SK-N-MC (cell line): ENCODE results near the gene SCAMP3.
"Not testable (repeated sequence)": the region's sequence is repeated elsewhere in the genome, so short reads cannot be mapped to it uniquely, and the experiment has no call there.

Experiments used
- DNase-seq: peaks from one replicate; pipeline ENCODE4 v3.0.0-alpha.2; 2011; ENCODE audit warnings: low read depth, low spot score
- H3K27ac ChIP-seq: fragments of 200-600 bp; sonication (generic); 2 replicates; pipeline ENCODE4 v1.5.1; 2016; ENCODE audit warnings: mixed run types
- H3K36me3 ChIP-seq: fragments of 200-600 bp; sonication (generic); 2 replicates; pipeline ENCODE4 v1.6.1; 2017; ENCODE audit warnings: antibody characterized with exemption, low read length, mixed read lengths; ENCODE audit not compliant: insufficient read depth
- H3K4me3 ChIP-seq: fragments of 200-600 bp; sonication (generic); 2 replicates; pipeline ENCODE4 v1.5.1; 2016
- H3K9ac ChIP-seq: fragments of 200-600 bp; sonication (generic); 2 replicates; pipeline ENCODE4 v1.8.0; 2017; ENCODE audit warnings: mixed run types, mixed read lengths; ENCODE audit not compliant: insufficient read length
- H3K9me3 ChIP-seq: fragments of 200-600 bp; sonication (generic); 2 replicates; pipeline ENCODE4 v1.6.1; 2017; ENCODE audit warnings: low read depth, mild to moderate bottlenecking, antibody characterized with exemption, low read length, moderate library complexity, mixed read lengths
- EZH2 ChIP-seq: fragments of 200-600 bp; sonication (generic); IDR thresholded peaks from one replicate; pipeline ENCODE4 v1.6.1; 2017; ENCODE audit warnings: antibody characterized with exemption
- FOXP2 ChIP-seq: optimal IDR thresholded peaks from 2 replicates; pipeline ENCODE3; 2011; ENCODE audit warnings: mild to moderate bottlenecking, moderate library complexity; ENCODE audit not compliant: insufficient read depth; ENCODE audit errors: extremely low read length, control extremely low read depth
- POLR2AphosphoS5 ChIP-seq: IDR thresholded peaks from 2 replicates; pipeline ENCODE4 v1.6.1; 2012; ENCODE audit warnings: mild to moderate bottlenecking, low read depth, low read length, borderline replicate concordance

SCAMP3 gene

DNA sequence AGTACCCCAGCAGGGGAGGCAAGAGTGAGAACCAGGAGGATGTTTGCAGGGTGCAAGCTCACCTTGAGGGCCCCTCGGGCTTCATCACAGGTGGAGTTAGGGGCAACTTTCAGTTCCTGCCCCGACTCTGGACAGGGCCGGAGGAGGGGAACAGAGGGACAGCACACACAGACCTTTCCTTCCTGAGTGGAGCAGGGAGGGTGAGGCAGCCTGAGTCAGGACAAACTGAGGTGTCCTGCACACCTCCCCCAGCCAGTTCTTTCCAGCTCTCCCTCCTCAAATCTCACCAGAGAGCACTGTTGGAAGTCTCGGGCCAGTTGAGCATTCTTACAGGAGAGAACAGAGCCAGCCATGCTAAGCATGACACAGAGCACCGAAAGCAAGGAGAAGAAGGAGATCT, 8.4 kb downstream of the SCAMP3 start:
- Histone ChIP-seq H3K9ac (peak overlapping the region; percentile 75), H3K4me3 (peak overlapping the region; percentile 90)

GRCh38 chr1:155253208-155253607, 9.0 kb downstream of the SCAMP3 start:
- Histone ChIP-seq H3K4me3 (peak overlapping the region; percentile 90; the same call in 1 of the 2 replicates), H3K27ac (no peak overlapping the region), H3K36me3 (peaks cover 5% of the 10 kb centered on the region; the same call in 1 of the 2 replicates), H3K9me3 (no peaks in the 10 kb centered on the region), H3K9ac (no peak overlapping the region)
- no peak for DNase-seq
- no peak for TF ChIP-seq FOXP2
- no peak for TF ChIP-seq POLR2AphosphoS5
- TF ChIP-seq EZH2: no peak

More for the DNA sequence above, 8.4 kb downstream of the SCAMP3 start:
- Histone ChIP-seq H3K36me3 (peaks cover 8% of the 10 kb centered on the region; the same call in 1 of the 2 replicates), H3K9me3 (no peaks in the 10 kb centered on the region), H3K27ac (no peak overlapping the region)
- DNase-seq: no peak
- TF ChIP-seq FOXP2 (no peak), EZH2 (no peak), POLR2AphosphoS5 (no peak)

- no peak overlapping the region for H3K27ac ChIP-seq
- H3K9ac ChIP-seq: no peak overlapping the region
Observed at GRCh38 chr1:155251566-155251965, 10.6 kb downstream of the SCAMP3 start.

GRCh38 chr1:155250633-155251449, 11.3 kb downstream of the SCAMP3 start:
- DNase-seq: peak; percentile 82
- Histone ChIP-seq H3K9me3 (no peaks in the 10 kb centered on the region), H3K27ac (no peak overlapping the region), H3K9ac (no peak overlapping the region), H3K36me3 (peaks cover 7% of the 10 kb centered on the region; the same call in 1 of the 2 replicates), H3K4me3 (no peak overlapping the region)
- TF ChIP-seq POLR2AphosphoS5: no peak
- no peak for TF ChIP-seq EZH2

More at GRCh38 chr1:155251566-155251965, 10.6 kb downstream of the SCAMP3 start:
- Histone ChIP-seq H3K36me3 (peaks cover 7% of the 10 kb centered on the region; the same call in 1 of the 2 replicates), H3K4me3 (no peak overlapping the region), H3K9me3 (no peaks in the 10 kb centered on the region)
- DNase-seq: no peak
- TF ChIP-seq EZH2 (no peak), FOXP2 (no peak), POLR2AphosphoS5 (no peak)

DNA sequence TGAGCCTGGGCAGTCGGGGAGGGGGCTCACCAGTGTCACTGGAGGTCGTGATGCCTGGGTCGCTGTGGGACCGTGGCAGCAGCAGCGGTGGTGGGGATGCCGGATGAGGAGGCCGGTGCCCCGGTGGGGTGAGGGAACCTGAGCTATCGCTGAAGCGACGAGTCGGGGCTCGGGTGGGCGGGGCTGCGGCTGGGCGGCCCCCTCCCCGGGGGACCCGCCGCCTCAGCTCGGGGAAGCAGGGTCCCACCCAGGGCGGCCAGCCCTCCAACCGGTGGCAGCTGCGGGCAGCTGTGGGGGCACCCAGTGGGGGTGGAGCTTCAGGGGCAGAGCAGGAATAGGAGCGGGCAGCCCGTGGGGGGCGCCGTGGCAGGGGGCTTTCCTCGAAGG, 11.9 kb downstream of the SCAMP3 start:
- no peaks in the 10 kb centered on the region for H3K9me3 ChIP-seq
- TF ChIP-seq EZH2: no peak
- TF ChIP-seq POLR2AphosphoS5: no peak
- TF ChIP-seq FOXP2: no peak
- H3K36me3 ChIP-seq: peaks cover 7% of the 10 kb centered on the region; the same call in 1 of the 2 replicates
- DNase-seq: no peak
- H3K9ac ChIP-seq: no peak overlapping the region
- H3K27ac ChIP-seq: no peak overlapping the region
- no peak overlapping the region for H3K4me3 ChIP-seq

GRCh38 chr1:155247667-155248553, 14.2 kb downstream of the SCAMP3 start:
- H3K36me3 ChIP-seq: peaks cover 7% of the 10 kb centered on the region; the same call in 1 of the 2 replicates
- no peak for DNase-seq

GRCh38 chr1:155246796-155247195, 15.4 kb downstream of the SCAMP3 start:
- not testable (repeated sequence) for H3K36me3 ChIP-seq, H3K27ac ChIP-seq, H3K9ac ChIP-seq, DNase-seq, H3K9me3 ChIP-seq, H3K4me3 ChIP-seq

More at GRCh38 chr1:155247667-155248553, 14.2 kb downstream of the SCAMP3 start:
- Histone ChIP-seq H3K4me3 (no peak overlapping the region), H3K9ac (no peak overlapping the region), H3K9me3 (no peaks in the 10 kb centered on the region), H3K27ac (no peak overlapping the region)
- TF ChIP-seq FOXP2 (no peak), POLR2AphosphoS5 (no peak), EZH2 (no peak)

DNA sequence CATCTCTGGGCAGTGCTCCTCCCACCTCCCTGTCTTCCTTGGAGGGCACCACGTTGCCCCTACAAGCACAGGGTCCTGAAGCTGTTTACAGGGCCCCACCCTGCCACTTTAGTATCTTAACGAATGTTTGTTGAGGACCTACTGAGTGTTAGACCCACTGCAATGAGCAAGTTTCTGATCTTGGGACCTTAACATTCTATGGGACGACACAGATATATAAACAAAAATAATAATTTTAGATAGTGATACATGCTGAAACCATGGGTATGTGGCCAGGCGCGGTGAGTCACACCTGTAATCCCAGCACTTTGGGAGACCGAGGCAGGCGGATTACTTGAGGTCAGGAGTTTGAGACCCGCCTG, 17.0 kb downstream of the SCAMP3 start:
- Histone ChIP-seq H3K36me3 (peaks cover 7% of the 10 kb centered on the region; the same call in 1 of the 2 replicates), H3K9ac (peak overlapping the region; percentile 85), H3K4me3 (peak overlapping the region; percentile 72), H3K27ac (peak overlapping the region; percentile 98), H3K9me3 (no peaks in the 10 kb centered on the region)
- no peak for TF ChIP-seq POLR2AphosphoS5
- no peak for TF ChIP-seq FOXP2
- no peak for TF ChIP-seq EZH2
- DNase-seq: no peak
